ENCODE measurements around the gene MYBPC2. TPM values are rescaled to one million over a fixed set of nuclear protein-coding genes. Genes with fewer than 3 reads are reported as not detected.
"Not testable (repeated sequence)": the region's sequence is repeated elsewhere in the genome, so short reads cannot be mapped to it uniquely, and the experiment has no call there.

The MYBPC2 gene
- total RNA-seq, 1 donor: 0.10 TPM

GRCh38 chr19:50455992-50456391, 23.3 kb downstream of the MYBPC2 start:
- no peaks in the 10 kb centered on the region for H3K9me3 ChIP-seq (ENCODE audit: low read depth, low read length)
- no peaks in the 10 kb centered on the region for H3K27me3 ChIP-seq (ENCODE audit: insufficient read depth, low read length)
- no peak overlapping the region for H3K4me3 ChIP-seq (ENCODE audit: low read length)
- H3K4me1 ChIP-seq (ENCODE audit: insufficient read depth, low read length): peaks cover 6% of the 10 kb centered on the region

DNA sequence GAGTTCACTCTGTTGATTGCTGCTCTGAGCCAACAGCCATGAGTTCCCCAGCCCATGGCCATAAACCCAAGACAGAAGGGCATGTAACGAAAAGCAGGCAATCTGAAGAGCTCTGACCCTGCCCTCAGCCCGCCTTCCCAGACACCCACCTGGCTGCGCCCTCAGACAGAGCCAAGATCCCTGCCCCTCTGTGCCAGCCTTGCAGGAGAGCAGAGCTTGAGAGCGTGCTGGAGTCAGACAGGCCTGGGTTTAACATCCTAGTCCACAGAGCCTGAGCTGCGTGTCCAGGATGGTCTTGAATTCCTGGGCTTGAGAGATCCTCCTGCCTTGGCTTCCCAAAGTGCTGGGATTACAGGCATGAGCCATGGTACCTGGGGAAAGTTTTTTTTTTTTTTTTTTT, 24.6 kb downstream of the MYBPC2 start:
- Histone ChIP-seq H3K4me3 (ENCODE audit: low read length) (no peak overlapping the region), H3K4me1 (ENCODE audit: insufficient read depth, low read length) (peaks cover 7% of the 10 kb centered on the region), H3K27me3 (ENCODE audit: insufficient read depth, low read length) (no peaks in the 10 kb centered on the region), H3K9me3 (ENCODE audit: low read depth, low read length) (no peaks in the 10 kb centered on the region)

- Histone ChIP-seq H3K4me3 (ENCODE audit: low read length) (no peak overlapping the region), H3K27me3 (ENCODE audit: insufficient read depth, low read length) (no peaks in the 10 kb centered on the region), H3K4me1 (ENCODE audit: insufficient read depth, low read length) (peaks cover 7% of the 10 kb centered on the region), H3K9me3 (ENCODE audit: low read depth, low read length) (no peaks in the 10 kb centered on the region)
Measured at GRCh38 chr19:50458396-50459066, 25.8 kb downstream of the MYBPC2 start.

DNA sequence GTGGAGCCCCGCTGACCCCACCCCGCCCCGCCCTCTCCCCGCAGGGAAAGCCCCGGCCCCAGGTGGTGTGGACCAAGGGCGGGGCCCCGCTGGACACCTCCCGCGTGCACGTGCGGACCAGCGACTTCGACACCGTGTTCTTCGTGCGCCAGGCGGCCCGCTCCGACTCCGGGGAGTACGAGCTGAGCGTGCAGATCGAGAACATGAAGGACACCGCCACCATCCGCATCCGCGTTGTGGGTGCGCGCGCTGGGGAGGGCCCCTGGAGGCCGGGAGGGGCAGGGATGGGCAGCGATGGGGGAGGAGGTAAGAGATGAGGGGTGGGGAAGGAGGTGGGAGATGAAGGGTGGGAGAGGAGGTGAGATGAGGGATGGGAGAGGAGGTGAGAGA, 26.4 kb downstream of the MYBPC2 start:
- Histone ChIP-seq H3K27me3 (ENCODE audit: insufficient read depth, low read length) (no peaks in the 10 kb centered on the region), H3K9me3 (ENCODE audit: low read depth, low read length) (no peaks in the 10 kb centered on the region), H3K4me1 (ENCODE audit: insufficient read depth, low read length) (peaks cover 7% of the 10 kb centered on the region), H3K4me3 (ENCODE audit: low read length) (no peak overlapping the region)

DNA sequence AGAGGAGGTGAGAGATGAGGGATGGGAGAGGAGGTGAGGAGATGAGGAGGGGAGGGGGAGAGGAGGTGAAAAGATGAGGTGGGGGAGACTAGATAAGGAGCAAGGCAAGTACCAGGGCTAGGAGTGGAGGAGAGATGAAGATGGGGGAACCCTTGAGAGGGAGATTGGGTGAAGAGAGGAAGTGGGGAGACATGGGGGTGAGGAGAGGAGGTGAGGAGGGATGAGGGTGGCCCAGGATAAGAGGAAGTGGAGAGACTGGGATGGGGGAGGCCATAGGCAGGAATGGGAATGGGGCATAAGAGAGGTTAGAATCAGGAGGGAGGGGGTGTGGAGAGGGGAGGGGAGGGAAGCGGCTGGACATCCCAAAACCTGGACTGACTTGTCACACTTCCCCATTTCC, 26.9 kb downstream of the MYBPC2 start:
- H3K4me1 ChIP-seq (ENCODE audit: insufficient read depth, low read length): peaks cover 7% of the 10 kb centered on the region
- no peaks in the 10 kb centered on the region for H3K27me3 ChIP-seq (ENCODE audit: insufficient read depth, low read length)
- H3K9me3 ChIP-seq (ENCODE audit: low read depth, low read length): no peaks in the 10 kb centered on the region
- no peak overlapping the region for H3K4me3 ChIP-seq (ENCODE audit: low read length)

GRCh38 chr19:50460161-50460765, 27.6 kb downstream of the MYBPC2 start:
- H3K27me3 ChIP-seq (ENCODE audit: insufficient read depth, low read length): no peaks in the 10 kb centered on the region
- peaks cover 7% of the 10 kb centered on the region for H3K4me1 ChIP-seq (ENCODE audit: insufficient read depth, low read length)
- no peaks in the 10 kb centered on the region for H3K9me3 ChIP-seq (ENCODE audit: low read depth, low read length)
- no peak overlapping the region for H3K4me3 ChIP-seq (ENCODE audit: low read length)

DNA sequence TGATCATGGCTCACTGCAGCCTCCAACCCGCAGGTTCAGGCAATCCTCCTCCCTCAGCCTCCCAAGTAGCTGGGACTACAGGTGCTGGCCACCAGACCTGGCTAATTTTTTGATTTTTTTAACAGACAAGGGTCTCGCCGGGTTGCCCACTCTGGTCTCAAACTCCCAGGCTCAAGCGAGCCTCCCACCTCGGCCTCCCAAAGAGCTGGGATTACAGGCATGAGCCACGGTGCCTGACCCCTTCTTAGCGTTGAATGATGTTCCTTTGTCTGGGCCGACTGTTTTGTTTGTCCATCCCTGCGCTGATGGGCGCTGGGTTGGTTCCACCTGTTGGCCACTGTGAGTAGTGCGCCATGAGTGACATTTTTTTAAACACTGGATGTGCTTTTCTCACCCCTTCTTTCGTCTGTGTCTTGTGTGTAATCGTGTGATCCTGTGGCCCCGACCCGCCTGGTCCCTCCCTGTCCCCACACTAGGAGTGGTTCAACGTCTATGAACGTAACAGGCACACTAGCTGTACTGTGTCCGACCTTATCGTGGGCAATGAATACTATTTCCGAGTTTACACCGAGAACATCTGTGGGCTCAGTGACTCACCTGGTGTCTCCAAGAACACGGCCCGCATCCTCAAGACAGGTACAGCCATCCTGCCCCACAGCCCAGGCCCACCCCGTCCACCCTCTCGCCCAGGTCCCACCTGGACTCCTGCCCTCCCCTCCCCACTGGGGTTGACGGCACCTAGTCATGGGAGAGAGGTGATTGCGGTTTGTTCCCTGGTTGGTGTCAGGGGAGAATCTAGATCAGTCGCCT, 28.6 kb downstream of the MYBPC2 start:
- no peaks in the 10 kb centered on the region for H3K27me3 ChIP-seq (ENCODE audit: insufficient read depth, low read length)
- H3K9me3 ChIP-seq (ENCODE audit: low read depth, low read length): no peaks in the 10 kb centered on the region
- H3K4me1 ChIP-seq (ENCODE audit: insufficient read depth, low read length): peaks cover 7% of the 10 kb centered on the region
- H3K4me3 ChIP-seq (ENCODE audit: low read length): no peak overlapping the region

DNA sequence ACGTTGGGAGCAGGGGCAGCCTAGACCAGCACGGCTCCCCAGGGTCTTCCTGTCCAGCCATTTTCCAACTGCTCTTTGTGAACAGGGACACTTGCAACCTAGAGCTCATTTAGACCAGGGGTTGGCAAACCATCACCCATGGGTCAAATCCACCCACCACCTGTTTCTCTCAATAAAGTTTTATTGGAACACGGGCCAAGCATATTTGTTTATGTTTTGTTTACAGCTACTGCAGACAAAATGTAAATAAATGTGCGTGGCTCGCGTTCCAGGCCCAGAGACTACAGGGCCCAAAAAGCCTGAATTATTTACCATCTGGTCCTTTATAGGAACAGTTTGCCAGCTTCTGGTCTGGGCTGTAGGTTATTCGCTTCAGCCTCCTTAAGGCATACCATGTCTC, 30.3 kb downstream of the MYBPC2 start:
- H3K27me3 ChIP-seq (ENCODE audit: insufficient read depth, low read length): no peaks in the 10 kb centered on the region
- no peaks in the 10 kb centered on the region for H3K9me3 ChIP-seq (ENCODE audit: low read depth, low read length)
- no peak overlapping the region for H3K4me3 ChIP-seq (ENCODE audit: low read length)
- peaks cover 7% of the 10 kb centered on the region for H3K4me1 ChIP-seq (ENCODE audit: insufficient read depth, low read length)

DNA sequence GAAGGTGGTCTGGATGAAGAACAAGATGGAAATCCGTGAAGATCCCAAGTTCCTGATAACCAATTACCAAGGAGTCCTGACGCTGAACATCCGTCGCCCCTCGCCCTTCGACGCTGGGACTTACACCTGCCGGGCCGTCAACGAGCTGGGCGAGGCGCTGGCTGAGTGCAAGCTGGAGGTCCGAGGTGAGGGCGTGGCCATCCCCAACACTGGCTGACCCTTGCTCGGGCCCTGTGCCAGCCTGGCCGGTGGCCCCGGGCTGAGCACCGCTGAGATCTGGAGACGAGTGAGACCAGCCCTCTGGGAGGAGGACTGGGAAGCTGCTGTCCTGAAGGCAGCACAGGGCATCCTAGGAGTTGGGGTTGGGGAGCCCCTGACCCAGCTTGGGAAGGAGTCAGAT, 31.7 kb downstream of the MYBPC2 start:
- H3K4me3 ChIP-seq (ENCODE audit: low read length): no peak overlapping the region

DNA sequence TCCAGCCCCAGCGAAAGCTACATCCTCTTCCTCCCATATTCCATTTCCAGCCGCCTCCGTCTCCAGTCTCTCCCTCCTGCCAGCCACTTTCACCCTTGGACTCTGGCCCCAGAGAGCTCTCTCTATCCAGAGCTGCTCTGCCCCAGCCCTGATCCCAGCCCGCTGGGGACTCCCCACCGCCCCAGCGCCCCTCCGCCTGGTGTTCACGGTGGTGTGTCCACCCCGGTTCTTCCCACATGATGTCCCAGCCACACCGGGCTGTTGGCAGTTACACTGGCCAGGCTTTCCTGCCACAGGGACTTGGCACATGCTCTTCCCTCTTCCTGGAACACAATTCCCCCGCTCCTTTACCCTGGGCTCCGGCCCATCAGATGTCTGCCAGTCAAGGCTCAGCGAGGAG, 32.3 kb downstream of the MYBPC2 start:
- Histone ChIP-seq H3K4me1 (ENCODE audit: insufficient read depth, low read length) (peaks cover 7% of the 10 kb centered on the region), H3K4me3 (ENCODE audit: low read length) (no peak overlapping the region), H3K27me3 (ENCODE audit: insufficient read depth, low read length) (no peaks in the 10 kb centered on the region), H3K9me3 (ENCODE audit: low read depth, low read length) (no peaks in the 10 kb centered on the region)

More for the DNA sequence above, 31.7 kb downstream of the MYBPC2 start:
- peaks cover 7% of the 10 kb centered on the region for H3K4me1 ChIP-seq (ENCODE audit: insufficient read depth, low read length)
- no peaks in the 10 kb centered on the region for H3K9me3 ChIP-seq (ENCODE audit: low read depth, low read length)
- no peaks in the 10 kb centered on the region for H3K27me3 ChIP-seq (ENCODE audit: insufficient read depth, low read length)

DNA sequence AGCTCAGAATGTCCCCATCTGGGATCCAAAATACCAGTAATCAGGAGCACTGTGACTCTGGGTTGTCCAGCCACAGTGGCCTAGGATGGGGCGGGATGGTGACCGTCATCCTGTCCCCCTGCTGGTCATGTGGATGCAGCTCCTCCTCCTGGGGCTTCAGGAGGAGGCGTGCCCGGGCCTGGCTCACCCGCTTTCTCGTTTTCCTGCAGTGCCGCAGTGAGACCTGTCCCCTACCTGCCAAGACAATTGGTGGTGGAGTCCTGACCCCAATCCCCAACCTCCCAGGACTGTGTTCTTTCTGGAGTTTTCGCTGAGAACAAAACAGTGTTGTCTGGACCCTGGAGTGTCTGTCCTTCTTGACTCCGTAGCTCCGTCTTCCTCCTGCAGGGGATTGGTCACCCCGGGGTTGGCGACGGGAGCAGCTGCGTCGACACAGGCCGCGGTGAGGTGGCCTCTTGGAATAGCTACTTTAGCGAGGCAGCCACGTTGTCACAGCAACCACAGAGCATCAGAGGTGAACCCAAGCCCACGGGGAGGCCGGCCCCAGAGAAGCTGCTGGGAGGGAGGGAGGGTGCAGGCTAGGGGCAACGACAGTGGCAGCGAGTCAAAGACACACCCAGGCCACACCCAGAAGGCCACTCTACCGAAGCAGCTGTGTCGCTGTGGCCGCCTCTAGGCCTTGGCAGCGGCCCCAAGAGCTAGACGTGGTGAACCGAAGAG, 33.5 kb downstream of the MYBPC2 start:
- H3K27me3 ChIP-seq (ENCODE audit: insufficient read depth, low read length): no peaks in the 10 kb centered on the region
- H3K9me3 ChIP-seq (ENCODE audit: low read depth, low read length): no peaks in the 10 kb centered on the region
- H3K4me3 ChIP-seq (ENCODE audit: low read length): no peak overlapping the region
- no peaks in the 10 kb centered on the region for H3K4me1 ChIP-seq (ENCODE audit: insufficient read depth, low read length)

DNA sequence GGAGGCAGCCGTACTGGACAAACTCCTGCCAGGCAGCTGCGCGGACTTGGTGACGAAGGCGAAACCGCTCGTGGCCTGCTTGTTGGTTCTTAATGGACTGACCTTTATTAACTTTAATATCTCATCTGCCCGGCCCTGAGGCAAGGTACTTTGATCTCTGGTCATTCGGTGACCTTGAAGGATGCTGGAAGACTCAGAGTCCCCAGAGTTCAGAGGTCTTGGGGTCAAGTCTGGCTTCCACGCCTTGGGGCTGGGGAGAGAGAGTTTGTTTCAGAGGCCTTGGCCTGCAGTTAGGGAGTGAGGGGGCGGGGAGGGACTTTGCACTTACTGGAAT, 34.0 kb downstream of the MYBPC2 start:
- Histone ChIP-seq H3K4me1 (ENCODE audit: insufficient read depth, low read length) (no peaks in the 10 kb centered on the region), H3K4me3 (ENCODE audit: low read length) (no peak overlapping the region), H3K9me3 (ENCODE audit: low read depth, low read length) (no peaks in the 10 kb centered on the region), H3K27me3 (ENCODE audit: insufficient read depth, low read length) (no peaks in the 10 kb centered on the region)

DNA sequence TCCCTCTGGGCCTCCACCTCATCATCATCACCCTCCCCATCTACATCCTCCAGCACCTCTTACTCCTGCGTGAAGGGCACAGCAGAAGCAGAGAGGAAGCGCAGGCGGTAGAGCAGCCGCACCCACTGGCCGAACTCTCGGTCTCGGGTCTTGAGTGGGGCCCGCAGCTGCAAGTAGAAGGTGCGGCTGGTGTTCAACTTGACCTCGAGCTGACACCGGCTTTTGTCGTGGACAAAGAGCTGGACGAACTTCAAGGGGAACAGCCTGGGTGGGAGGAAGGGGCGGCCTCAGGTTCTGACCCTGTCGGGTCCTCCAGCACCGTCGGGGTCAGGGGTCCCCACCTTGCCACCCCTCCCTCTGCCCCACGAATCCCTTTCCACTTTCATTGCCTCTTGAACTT, 34.9 kb downstream of the MYBPC2 start:
- Histone ChIP-seq H3K9me3 (ENCODE audit: low read depth, low read length) (no peaks in the 10 kb centered on the region), H3K4me1 (ENCODE audit: insufficient read depth, low read length) (no peaks in the 10 kb centered on the region), H3K4me3 (ENCODE audit: low read length) (no peak overlapping the region), H3K27me3 (ENCODE audit: insufficient read depth, low read length) (no peaks in the 10 kb centered on the region)

DNA sequence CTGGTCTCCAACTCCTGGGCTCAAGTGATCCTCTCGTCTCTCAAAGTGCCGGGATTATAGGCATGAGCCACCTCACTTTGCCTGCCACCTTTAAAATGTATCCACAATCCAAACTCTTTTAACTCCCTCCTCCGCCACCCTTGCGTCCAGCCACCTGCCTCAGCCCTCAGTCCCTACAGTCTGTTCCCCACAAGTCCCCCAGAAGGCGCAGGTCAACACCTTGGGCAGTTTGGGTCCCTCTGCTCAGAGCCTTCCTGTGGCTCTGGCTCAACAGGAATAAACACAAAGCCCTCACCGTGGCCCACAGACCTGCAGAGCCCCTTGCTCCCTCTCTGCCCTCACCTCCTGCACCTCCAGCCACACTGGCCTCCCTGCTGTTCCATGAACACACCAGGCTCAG, 36.1 kb downstream of the MYBPC2 start:
- Histone ChIP-seq H3K27me3 (ENCODE audit: insufficient read depth, low read length) (no peaks in the 10 kb centered on the region), H3K9me3 (ENCODE audit: low read depth, low read length) (no peaks in the 10 kb centered on the region), H3K4me1 (ENCODE audit: insufficient read depth, low read length) (no peaks in the 10 kb centered on the region), H3K4me3 (ENCODE audit: low read length) (no peak overlapping the region)

DNA sequence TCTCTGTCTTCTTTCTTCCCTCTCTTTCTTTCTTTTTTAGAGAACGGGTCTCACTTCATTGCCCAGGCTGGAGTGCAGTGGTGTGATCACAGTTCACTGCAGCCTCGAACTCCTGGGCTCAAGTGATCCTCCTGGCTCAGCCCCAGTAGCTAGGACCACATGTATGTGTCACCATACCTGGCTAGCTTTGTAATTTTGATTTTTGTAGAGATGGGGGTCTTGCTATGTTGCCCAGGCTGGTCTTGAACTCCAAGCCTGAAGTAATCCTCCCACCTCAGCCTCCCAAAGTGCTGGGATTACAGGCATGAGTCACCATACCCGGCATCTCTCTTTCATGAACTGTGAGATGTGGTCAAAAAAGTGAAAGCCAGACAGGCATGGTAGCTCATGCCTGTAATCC, 40.6 kb downstream of the MYBPC2 start:
- not testable (repeated sequence) for H3K4me3 ChIP-seq (ENCODE audit: low read length); H3K9me3 ChIP-seq (ENCODE audit: low read depth, low read length); H3K27me3 ChIP-seq (ENCODE audit: insufficient read depth, low read length)
- peaks cover 14% of the 10 kb centered on the region for H3K4me1 ChIP-seq (ENCODE audit: insufficient read depth, low read length)

Data from mononuclear cell (primary cell).